Lung microvascular endothelial cell (primary cell): ENCODE measurements around the gene AKAP14. TPM values are rescaled to one million over a fixed set of nuclear protein-coding genes. Genes with fewer than 3 reads are reported as not detected.
"Not testable (repeated sequence)": the region's sequence is repeated elsewhere in the genome, so short reads cannot be mapped to it uniquely, and the experiment has no call there.

ENCODE experiments used
- DNase-seq, 2 donors: peaks; one replicate each; pipeline versions ENCODE4 v3.0.0 to v3.0.0-alpha.2; 2010; ENCODE audit warnings: low read depth in 2 of 2
- total RNA-seq: library from RNA; depleted of rRNA; stranded (reverse); fragments of >200 nt; gene quantifications from 2 replicates; pipeline ENCODE4 v1.2.1, GENCODE V29; 2014

AKAP14 gene
- not detected in 2 replicates for total RNA-seq

DNA sequence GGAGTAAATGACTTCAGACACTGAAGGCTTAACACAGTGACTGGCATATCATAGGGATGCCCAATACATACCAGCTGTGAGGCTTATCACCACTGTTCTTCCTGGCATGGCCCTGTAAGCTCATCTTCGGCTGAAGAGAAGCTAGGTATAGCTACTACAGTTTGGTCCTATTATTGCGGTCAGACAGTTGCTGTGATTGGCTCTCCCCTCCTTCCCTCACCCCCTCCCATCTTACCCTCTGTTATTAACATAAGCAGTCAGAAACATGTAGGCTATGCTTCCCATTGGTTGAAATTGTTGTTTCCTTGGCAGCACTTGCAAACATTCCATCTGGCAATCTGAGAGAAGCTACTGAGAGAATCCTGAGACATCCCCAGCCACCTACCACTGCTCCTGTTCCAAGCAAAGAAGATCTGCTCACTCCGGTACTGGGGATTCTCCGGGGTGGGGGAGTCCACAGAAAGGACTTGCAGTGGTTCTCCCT is at the start of gene AKAP14:
Gene AKAP14, plus strand, starts transcription at position 51 of the 484 bp plus-strand sequence. CDS start 7,331 bp downstream, outside the sequence.
- DNase-seq, result no peak

DNA sequence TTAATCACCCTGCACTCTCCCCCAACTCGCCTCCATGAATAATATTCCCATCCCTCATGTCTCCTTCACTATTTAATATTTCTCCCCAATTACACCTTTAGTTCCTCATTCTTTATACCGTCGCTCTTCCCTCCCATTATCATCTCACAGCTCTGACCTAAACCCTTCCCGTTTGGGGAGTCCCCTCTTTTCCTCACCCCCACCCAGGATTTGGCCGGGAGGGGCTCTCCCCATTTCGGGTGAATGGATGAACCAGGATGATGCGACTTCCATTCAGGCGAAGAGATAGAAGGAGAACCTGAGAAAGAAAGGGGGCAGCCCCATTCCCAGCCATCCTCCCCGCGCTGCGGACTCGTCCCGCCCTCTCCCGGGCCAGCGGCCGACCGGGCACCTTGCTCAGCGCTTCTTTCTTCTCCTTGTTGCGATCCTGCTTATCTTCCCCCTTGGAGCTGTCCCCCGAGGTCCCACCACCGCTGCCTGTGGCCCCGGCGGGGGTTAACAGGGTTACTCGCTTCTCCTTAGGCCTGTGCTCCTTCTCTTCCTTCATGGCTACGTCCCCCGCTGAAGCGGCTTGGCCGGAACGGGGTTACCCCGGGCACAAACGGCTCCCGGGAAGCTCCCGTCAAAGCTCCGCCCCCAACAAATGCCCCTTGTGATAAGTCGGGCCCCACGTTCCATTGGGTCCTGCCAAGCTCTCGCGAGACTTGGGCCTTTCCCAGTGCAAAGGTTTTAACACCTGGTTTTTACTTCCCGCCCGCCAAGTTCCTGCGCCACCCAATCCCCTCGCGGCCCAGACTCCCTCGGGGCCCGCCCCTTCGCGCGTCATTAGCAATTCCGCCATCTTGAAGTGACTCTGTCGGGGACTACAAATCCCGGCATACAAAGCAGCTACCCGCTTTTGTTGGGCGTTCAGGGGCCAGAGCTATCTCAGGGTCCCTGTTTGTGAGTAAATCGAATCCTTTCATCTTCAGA is 43.0 kb upstream of the AKAP14 start, which contains the start of gene UPF3B:
Gene UPF3B, minus strand, starts transcription at position 582 of the 972 bp plus-strand sequence. Its CDS starts 35 bp downstream, at position 547.
- peak; percentile 97 to 98 for DNase-seq

DNA sequence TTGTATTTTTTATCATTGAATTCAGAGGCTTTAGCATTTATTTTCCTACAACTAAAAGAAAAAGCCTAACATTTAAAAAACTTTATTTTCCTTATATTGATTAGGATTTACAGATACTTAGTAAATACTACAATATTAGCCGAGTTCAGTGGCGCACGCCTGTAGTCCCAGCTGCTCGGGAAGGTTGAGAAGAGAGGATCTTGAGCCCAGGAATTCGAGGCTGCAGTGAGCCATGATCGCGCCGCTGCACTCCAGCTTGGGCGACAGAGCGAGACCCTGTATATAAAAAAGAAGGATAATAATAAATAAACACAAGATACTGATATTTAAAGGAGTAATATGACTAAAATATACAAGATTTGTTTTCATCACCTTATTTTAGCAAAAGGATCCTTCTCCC is 42.2 kb upstream of the AKAP14 start:
- peak in 1 of 2 donors; percentile 1 for DNase-seq

DNA sequence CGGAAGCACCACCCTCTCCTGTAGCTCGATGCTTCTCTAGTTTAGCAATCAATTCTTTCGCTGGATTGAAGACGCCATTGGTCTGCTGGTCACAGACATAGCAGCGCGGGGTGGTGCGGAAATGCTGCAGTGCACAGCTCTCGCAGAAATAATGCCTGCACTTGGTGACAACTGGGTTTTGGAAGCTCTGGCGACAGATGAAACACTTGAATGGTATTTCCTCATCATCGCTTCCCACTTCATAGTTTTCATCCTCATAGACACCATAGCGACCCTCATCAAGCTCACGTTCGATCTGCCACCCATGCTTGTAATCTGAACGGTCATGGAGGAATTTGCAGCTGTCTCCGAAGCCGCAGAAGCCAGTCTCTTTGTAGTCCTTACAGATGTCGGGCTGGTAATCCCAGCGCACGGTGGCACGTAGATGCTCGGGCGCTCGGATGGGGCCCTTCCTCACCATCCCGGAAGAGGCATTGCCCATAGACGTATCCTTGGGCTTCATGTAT is 25.0 kb upstream of the AKAP14 start:
- peak; percentile 17 to 42 for DNase-seq

DNA sequence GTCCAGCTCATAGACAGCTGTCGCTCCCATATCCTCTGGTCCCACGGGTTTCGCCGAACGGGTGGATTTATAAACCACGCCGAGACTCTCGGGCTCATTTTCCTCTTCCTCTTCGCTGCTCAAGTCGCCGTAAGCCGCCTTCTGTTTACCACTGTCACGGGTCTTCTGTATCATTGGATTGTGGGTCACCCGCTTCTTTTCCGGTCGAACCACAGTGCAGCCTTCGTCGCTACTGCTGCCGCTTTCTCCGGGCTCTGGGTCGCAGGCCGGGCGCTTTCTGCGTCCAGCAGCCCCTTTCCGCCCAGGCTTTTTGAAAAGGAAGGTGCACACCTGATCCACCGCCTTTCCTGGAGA is 24.5 kb upstream of the AKAP14 start:
- peak in 1 of 2 donors; percentile 35 for DNase-seq

DNA sequence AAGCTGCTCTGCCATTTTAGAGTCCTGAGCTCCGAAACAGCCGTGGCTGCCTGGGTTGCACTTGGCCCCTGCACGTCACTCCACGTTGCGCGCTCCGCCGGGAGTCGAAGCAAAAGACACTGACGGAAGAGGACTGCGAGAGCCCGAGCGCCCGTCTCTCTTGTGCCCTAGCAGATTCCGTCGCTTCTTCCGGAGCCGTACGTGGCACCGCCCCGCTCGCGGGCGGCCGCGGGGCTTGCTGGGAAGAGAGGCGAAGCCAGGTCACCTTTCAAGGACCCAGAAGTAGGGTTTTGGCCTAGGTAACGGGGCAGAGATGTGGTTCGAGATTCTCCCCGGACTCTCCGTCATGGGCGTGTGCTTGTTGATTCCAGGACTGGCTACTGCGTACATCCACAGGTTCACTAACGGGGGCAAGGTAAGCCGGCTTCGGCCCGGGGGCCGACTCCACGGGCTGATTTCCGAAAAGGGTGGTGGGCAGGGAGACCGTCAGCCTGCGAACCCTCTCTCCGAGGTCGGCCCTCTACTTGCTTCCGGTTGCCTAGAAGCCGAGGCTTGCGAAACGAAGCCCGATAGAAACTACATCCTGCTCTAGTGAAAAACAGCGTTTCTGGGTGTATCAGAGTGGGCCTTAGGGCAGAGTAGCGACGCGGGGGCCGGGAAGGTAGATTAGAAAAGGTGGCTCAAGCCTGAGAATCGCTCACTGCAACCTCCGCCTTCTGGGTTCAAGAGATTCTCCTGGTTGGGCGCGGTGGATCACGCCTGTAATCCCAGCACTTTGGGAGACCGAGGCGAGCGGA is 23.9 kb upstream of the AKAP14 start, which contains the start of the genes NDUFA1 and RNF113A:
Gene NDUFA1, plus strand, starts transcription at position 234 of the 797 bp plus-strand sequence. Its CDS starts 80 bp downstream, at position 314.
Gene RNF113A, minus strand, starts transcription at position 135 of the 797 bp plus-strand sequence. Its CDS starts 120 bp downstream, at position 15.
- DNase-seq, result peak; percentile 81 to 87

DNA sequence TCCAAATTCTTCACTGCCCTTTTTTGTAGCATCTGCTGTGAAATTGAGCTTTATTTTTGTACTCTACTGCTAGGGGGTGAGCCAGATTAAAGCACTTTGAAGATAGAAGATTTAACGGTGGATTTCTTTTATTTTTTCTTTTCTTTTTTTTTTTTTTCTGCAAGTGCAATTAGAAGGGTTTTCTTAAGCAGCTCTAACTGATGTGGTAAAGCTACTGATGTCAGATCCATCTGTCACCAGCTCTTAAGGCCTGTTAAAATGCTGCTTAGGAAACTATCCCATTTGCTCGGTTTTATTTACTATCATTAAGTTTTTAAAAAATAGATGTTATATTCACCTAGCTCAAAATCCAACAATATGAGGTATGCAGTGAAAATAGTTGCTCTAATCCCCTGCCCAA is 17.0 kb upstream of the AKAP14 start:
- no peak for DNase-seq

DNA sequence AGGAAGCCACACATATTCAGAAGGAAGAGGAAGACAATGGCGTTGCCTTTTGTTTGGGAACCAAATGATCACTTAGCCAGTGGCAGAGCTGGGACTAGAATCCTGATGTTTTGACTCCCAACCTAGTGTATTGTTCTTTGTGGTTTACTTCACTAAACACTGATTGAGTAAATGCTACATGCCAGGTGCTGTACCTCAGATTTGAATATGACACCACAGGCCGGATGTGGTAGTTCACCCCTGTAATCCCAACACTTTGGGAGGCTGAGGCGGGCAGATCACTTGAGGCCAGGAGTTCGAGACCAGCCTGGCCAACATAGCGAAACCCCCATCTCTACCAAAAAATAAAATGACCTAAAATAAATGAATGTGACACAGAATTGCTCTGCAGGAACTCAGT is 15.6 kb upstream of the AKAP14 start:
- DNase-seq, result no peak

DNA sequence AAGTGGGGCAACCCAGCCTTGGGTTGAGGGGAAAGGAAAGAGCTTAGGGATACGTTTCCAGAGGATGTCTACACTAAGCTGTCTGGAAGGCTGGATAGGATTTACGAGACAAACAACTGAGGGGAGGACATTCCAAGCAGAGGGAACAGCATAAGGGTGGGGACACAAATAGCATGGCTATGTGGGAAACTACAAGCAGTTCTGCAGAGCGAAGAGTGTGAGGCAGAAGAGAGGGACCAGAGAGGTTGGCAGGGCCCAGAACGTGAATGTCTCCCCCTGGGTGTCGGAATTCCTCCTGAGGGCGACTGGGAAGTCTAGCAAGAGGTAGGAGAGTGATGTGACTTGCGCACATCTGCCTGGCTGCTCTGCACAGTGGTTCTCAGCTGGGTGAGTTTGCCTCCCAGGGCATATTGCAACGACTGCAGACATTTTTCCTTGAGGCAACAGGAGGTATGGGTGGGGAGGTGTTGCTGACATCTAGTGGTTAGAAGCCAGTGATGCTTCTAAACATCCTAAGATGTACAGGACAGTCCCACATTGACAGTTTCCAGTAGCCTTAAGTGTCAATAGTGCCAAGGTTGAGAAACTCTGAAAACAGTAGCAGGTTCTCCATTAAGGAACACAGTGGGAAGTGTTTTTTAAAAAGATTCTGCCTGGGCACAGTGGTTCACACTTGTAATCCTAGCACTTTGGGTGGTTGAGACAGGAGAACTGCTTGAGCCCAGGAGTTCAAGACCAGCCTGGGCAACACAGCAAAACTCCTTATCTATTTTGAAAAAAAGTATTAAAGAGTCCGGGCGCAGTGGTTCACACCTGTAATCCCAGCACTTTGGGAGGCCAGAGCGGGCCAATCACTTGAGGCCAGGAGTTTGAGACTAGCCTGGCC is 14.9 kb upstream of the AKAP14 start:
- DNase-seq, result peak; percentile 64 to 67

DNA sequence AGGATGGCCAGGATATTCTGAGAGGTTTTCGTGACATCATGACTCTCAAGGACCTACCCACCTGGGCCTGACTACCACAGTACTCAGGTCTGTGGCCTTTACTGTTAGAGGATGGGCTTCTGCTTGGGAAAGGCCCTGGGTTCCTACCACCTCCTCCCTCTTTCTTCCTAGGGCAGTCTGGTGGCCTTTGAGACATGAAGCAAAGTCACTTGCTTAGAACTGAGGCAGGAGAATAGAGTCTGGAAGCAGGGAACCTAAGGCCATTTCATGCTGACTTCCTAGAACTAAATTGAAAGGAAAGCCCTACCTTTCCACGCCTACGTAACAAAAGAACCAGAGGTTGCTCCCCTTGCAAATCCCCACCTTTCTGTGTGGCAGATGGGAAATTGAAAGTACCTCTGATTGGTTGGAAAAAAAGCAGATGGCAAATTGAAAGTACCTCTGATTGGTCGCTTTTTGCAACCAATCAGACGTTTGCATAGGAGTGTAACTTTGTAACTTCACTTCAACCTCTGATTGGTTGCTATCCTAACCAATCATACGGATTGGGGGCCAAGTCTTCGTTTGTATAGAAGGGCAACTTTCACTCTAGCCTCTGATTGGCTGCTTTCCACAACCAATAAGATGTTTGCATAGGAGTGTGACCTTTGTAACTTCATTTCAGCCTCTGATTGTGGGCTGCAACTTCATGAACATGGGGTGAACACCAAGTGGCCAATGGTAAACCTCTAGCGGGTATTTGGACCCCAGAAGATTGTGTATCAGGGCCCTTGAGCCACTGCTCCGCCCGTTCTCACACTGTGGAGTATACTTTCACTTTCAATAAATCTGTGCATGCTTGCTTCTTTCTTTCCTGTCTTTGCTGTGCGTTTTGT is 9.9 kb upstream of the AKAP14 start:
- peak; percentile 10 to 21 for DNase-seq

DNA sequence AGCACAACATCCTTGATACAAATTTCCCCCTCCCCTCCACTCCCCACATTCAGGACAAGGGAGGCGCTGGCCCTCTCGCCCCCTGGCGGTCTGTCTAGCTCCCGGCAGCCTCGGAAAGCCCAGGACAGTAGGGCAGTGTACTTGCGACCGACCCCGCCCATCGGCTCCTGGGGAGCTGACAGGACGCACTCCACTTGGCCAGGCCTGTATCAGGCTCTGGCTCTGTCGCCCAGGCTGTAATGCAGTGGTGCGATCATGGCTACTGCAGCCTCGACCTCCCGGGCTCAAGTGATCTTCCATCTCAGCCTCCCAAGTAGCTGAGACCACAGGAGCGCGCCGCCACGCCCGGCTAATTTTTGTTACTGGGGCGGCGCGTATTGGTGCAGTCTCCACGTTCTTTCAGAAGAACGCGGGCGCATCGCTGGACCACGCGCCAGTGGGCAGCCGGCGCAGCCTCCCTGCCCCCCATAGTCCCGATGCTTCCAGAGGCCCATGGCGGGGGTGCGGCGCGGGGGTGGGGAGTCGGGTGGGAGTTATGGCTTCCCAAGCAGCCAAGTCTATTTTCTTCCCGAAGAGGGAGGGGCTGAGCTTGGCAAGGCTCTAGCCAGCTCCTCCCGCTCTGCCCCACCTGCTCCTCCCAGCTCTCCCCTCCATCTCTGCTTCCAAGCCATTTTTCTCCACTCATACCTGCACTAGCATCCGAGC is 7.8 kb upstream of the AKAP14 start:
- peak; percentile 57 to 70 for DNase-seq

DNA sequence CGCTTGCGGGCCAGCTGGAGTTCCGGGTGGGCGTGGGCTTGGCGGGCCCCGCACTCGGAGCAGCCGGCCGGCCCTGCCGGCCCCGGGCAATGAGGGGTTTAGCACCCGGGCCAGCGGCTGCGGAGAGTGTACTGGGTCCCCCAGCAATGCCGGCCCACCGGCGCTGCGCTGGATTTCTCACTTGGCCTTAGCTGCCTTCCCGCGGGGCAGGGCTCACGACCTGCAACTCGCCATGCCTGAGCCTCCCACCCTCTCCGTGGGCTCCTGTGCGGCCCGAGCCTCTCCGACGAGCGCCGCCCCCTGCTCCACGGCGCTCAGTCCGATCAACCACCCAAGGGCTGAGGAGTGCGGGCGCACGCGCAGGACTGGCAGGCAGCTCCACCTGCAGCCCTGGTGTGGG is 5.1 kb upstream of the AKAP14 start:
- DNase-seq, result not testable (repeated sequence)

DNA sequence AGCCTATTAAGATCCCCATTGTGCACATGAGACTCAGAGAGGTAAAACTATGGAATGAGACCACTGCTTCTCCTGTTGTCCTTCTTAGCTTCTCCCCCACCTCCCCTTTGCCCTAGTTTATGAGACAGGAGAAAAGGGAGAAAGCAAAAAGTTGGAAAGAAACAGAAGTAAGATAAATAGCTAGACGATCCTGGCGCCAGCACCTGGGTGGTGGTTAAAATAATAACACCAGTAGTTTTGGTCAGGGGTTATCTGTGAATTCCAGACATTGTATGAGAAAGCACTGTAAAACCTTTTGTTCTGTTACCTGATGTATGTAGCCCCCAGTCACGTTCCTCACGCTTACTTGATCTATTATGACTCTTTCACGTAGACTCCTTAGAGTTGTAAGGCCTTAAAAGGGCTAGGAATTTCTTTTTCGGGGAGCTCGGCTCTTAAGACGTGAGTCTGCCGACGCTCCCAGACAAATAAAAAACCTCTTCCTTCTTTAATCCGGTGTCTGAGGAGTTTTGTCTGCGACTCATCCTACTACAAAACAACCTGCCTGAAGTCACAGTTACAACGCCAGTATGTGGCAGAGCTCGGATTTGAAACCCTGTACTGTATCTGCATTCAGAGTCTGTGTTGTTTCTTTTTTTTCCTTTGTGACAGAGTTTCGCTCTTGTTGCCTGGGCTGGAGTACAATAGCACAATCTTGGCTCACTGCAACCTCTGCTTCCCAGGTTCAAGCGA is 3.6 kb upstream of the AKAP14 start:
- not testable (repeated sequence) for DNase-seq

DNA sequence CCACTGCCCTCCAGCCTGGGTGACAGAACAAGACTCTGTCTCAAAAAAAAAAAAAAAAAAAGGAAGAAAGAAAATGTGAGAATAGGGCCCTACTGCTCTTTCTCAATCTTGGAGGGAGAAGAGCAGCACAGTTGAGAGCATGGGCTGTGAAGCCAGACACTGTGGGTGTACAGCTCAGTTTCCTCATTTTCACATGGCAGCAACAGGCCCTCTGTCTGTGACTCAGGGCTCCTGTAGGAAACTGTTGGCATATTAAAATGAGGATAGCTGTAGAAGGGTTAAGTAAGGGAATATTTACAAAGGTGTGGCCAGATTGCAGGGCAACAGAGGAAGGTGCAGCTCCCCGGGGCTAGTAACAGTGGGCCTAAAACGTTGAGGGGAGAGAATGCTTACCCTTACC is 3.4 kb downstream of the AKAP14 start:
- DNase-seq, result no peak

DNA sequence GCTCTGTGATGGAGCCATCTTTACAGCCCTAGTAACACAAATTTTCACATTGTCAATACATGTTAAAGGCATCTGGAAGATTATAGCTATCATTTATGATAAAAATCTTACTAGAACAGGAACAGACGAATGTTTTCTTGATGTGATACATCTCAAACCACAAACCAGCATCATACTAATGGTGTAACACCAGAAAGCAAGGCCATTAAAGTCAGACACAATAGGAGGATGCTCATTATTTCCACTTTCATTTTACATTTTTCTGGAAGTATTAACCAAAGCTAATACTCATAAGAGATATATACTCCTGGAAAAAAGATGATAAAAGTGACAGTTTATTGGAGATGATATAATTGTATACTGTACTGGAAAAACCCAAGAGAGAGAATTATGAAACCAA is 5.3 kb downstream of the AKAP14 start:
- DNase-seq, result no peak

DNA sequence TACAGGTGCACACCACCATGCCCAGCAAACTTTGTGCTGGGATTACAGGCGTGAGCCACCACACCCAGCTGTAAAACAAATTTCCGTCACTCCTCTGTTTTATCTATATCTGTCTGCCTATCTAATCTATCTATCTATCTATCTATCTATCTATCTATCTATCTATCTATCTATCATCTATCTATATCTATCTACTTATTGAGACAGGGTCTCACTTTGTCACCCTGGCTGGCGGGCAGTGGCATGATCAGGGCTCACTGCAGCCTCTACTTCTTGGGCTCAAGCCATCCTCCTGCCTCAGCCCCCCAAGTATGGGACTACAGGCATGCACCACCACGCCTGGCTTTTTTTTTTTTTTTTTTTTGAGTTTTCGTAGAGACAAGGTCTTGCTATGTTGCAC is 20.6 kb downstream of the AKAP14 start:
- DNase-seq, result no peak

DNA sequence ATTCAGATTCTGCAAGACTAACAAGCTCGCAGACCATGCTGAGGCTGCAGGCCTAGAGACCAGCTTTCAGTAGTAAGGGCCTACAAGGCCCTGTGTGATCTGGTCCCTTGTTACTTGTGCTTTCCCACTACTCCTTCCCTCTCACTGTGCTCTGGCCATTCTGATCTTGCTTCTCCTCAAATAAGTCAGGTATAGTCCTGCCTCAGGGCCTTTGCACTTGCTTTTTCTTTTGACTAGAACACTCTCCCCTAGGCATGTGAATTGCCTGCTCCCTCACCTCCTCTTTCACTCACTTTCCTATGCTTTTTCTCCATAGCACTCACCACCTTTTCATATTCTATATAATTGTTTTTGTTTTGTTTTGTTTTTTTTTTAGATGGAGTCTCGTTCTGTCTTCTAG is 22.2 kb downstream of the AKAP14 start:
- DNase-seq, result no peak
